Endodermal cell (in vitro differentiated cells): ENCODE measurements around the gene BRME1. TPM values are rescaled to one million over a fixed set of nuclear protein-coding genes. Genes with fewer than 3 reads are reported as not detected.

Experiments
- DNase-seq: peaks from one replicate; pipeline ENCODE4 v3.0.0-alpha.2; 2017
- H3K27ac ChIP-seq: 2 replicates; pipeline ENCODE4 v1.5.1; 2013; ENCODE audit warnings: mild to moderate bottlenecking, low read depth, low read length, moderate library complexity
- H3K27me3 ChIP-seq: 2 replicates; pipeline ENCODE4 v1.6.1; 2013; ENCODE audit warnings: mild to moderate bottlenecking, low read length, moderate library complexity; ENCODE audit not compliant: insufficient read depth, control insufficient read depth, poor library complexity, severe bottlenecking
- H3K36me3 ChIP-seq: 2 replicates; pipeline ENCODE4 v1.7.0; 2013; ENCODE audit warnings: mild to moderate bottlenecking, low read length, moderate library complexity; ENCODE audit not compliant: control insufficient read depth, insufficient read depth
- H3K4me1 ChIP-seq: one replicate; pipeline ENCODE4 v1.7.0; 2013; ENCODE audit warnings: low read length; ENCODE audit not compliant: control insufficient read depth, insufficient read depth
- H3K4me3 ChIP-seq: 2 replicates; pipeline ENCODE4 v1.5.1; 2013; ENCODE audit warnings: mild to moderate bottlenecking, low read length, moderate library complexity
- H3K9ac ChIP-seq: 2 replicates; pipeline ENCODE4 v1.6.1; 2013; ENCODE audit warnings: mild to moderate bottlenecking, low read length, moderate library complexity; ENCODE audit not compliant: poor library complexity, severe bottlenecking; ENCODE audit errors: extremely low read depth
- H3K9me3 ChIP-seq: 2 replicates; pipeline ENCODE4 v1.6.1; 2013; ENCODE audit warnings: mild to moderate bottlenecking, low read length, moderate library complexity; ENCODE audit not compliant: control insufficient read depth
- H3K27ac Mint-ChIP-seq: 2 replicates; pipeline ENCODE4 v1.8.0; 2020; ENCODE audit warnings: mixed read lengths
- H3K27me3 Mint-ChIP-seq: 2 replicates; pipeline ENCODE4 v1.8.0; 2021; ENCODE audit warnings: mild to moderate bottlenecking, mixed read lengths; ENCODE audit not compliant: insufficient read depth
- H3K36me3 Mint-ChIP-seq: 2 replicates; pipeline ENCODE4 v1.8.0; 2020; ENCODE audit warnings: low read depth, mixed read lengths
- H3K4me1 Mint-ChIP-seq: 2 replicates; pipeline ENCODE4 v1.8.0; 2020; ENCODE audit warnings: mixed read lengths
- H3K4me3 Mint-ChIP-seq: 2 replicates; pipeline ENCODE4 v1.8.0; 2020; ENCODE audit warnings: mild to moderate bottlenecking, moderate library complexity, mixed read lengths
- H3K9me3 Mint-ChIP-seq: 2 replicates; pipeline ENCODE4 v1.8.0; 2020; ENCODE audit warnings: mild to moderate bottlenecking, mixed read lengths
- CTCF ChIP-seq: fragments of 200-600 bp; sonication (generic); conservative IDR thresholded peaks from 2 replicates; pipeline ENCODE4 v1.5.0; 2021; ENCODE audit warnings: antibody characterized with exemption, mild to moderate bottlenecking
- WGBS, 2 experiments: methylation state at CpG; one replicate each; pipeline versions ENCODE4 v1.1.5 to v1.1.7; 2013; ENCODE audit warnings: missing lambda C conversion rate in 2 of 2, mixed read lengths in 1 of 2; ENCODE audit not compliant: insufficient coverage in 1 of 2, insufficient read length in 1 of 2; 5-methylcytosine and 5-hydroxymethylcytosine counted together
- total RNA-seq, 2 donors: library from RNA; stranded (reverse); fragmentation: NEBNext Ultra II Directional in 1 of 2; extraction: Animal tissue kit (Norgen Biotek cat#: 25700) in 1 of 2; gene quantifications; 2 replicates in 1 of 2; 3 replicates in 1 of 2; pipeline ENCODE4 v1.2.1, GENCODE V29; 2021

Gene BRME1
- total RNA-seq, 2 donors from 2014 or later = 4.4 to 7.4 TPM

GRCh38 chr19:13849991-13850909 lies 55.7 kb downstream of the BRME1 start:
- Mint-ChIP-seq H3K27ac (peak overlapping the region; percentile 95), H3K27me3 (no peaks in the 10 kb centered on the region), H3K4me3 (peak overlapping the region; percentile 40), H3K9me3 (no peaks in the 10 kb centered on the region), H3K4me1 (peaks cover 18% of the 10 kb centered on the region), H3K36me3 (no peaks in the 10 kb centered on the region)
- WGBS, 2 experiments = 25 to 27% methylated on average over 52 to 65 of the region's 66 CpGs
- Histone ChIP-seq H3K9me3 (no peaks in the 10 kb centered on the region), H3K4me3 (no peak overlapping the region), H3K9ac (peak overlapping the region; percentile 53), H3K27me3 (no peaks in the 10 kb centered on the region), H3K4me1 (peaks cover 10% of the 10 kb centered on the region), H3K27ac (peak overlapping the region; percentile 82), H3K36me3 (no peaks in the 10 kb centered on the region)
- peak; percentile 91 for DNase-seq
- TF ChIP-seq CTCF = no peak

GRCh38 chr19:13848798-13849676 lies 56.9 kb downstream of the BRME1 start:
- Histone ChIP-seq H3K27me3 (no peaks in the 10 kb centered on the region), H3K4me1 (peaks cover 10% of the 10 kb centered on the region), H3K9ac (no peak overlapping the region), H3K27ac (no peak overlapping the region), H3K4me3 (no peak overlapping the region), H3K36me3 (no peaks in the 10 kb centered on the region), H3K9me3 (no peaks in the 10 kb centered on the region)
- no peak overlapping the region for H3K4me3 Mint-ChIP-seq
- H3K4me1 Mint-ChIP-seq = peaks cover 18% of the 10 kb centered on the region
- no peaks in the 10 kb centered on the region for H3K27me3 Mint-ChIP-seq
- WGBS, 2 experiments = 80 to 85% methylated on average over 11 to 16 of the region's 16 CpGs
- DNase-seq = no peak
- TF ChIP-seq CTCF = no peak
- no peaks in the 10 kb centered on the region for H3K36me3 Mint-ChIP-seq
- no peaks in the 10 kb centered on the region for H3K9me3 Mint-ChIP-seq
- H3K27ac Mint-ChIP-seq = peak overlapping the region; percentile 66

DNA sequence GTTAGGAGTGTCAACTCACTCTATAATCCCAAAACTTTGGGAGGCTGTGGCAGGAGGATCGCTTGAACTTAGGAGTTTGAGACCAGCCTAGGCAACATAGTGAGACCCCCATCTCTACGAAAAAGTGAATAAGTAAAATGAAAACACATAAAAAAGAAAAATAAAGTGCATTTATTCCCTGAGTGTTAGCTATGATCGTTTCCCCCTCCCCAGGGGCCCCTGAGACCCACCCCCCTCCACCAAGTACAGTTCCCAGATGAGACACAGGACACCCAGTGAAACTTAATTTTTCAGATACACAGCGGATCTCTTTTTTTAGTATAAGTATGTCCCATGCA lies 57.6 kb downstream of the BRME1 start:
- no peak overlapping the region for H3K4me3 ChIP-seq
- no peaks in the 10 kb centered on the region for H3K27me3 ChIP-seq
- H3K4me1 ChIP-seq = peaks cover 11% of the 10 kb centered on the region
- Mint-ChIP-seq H3K4me3 (no peak overlapping the region), H3K4me1 (peaks cover 20% of the 10 kb centered on the region), H3K9me3 (no peaks in the 10 kb centered on the region), H3K27ac (peak overlapping the region; percentile 66), H3K27me3 (no peaks in the 10 kb centered on the region), H3K36me3 (no peaks in the 10 kb centered on the region)
- no peak overlapping the region for H3K27ac ChIP-seq
- TF ChIP-seq CTCF = no peak
- no peak overlapping the region for H3K9ac ChIP-seq
- H3K36me3 ChIP-seq = no peaks in the 10 kb centered on the region
- DNase-seq = no peak
- 80 to 83% methylated on average over 1 to 3 of the region's 4 CpGs for WGBS, 2 experiments
- H3K9me3 ChIP-seq = no peaks in the 10 kb centered on the region
